K562 (cell line): ENCODE measurements around the gene NAT10. TPM values are rescaled to one million over a fixed set of nuclear protein-coding genes. Genes with fewer than 3 reads are reported as not detected.
A peak's percentile ranks its signal among the peaks of the same experiment; 100 is the strongest.

ENCODE experiments used
- ATF4 ChIP-seq: fragments of 450-650 bp; formaldehyde crosslinking; IDR thresholded peaks from 2 replicates; pipeline ENCODE4 v1.4.0; 2022; ENCODE audit warnings: mild to moderate bottlenecking, moderate library complexity
- DMBX1 ChIP-seq: fragments of 250-450 bp; sonication (Bioruptor Pico); IDR thresholded peaks from 2 replicates; pipeline ENCODE4 v1.8.0; 2022; ENCODE audit warnings: inconsistent platforms, mild to moderate bottlenecking, moderate library complexity, borderline replicate concordance
- GATA2 ChIP-seq: sonication (generic); formaldehyde crosslinking; IDR thresholded peaks from 2 replicates; pipeline ENCODE4 v1.4.0; 2020; ENCODE audit warnings: mild to moderate bottlenecking, missing genetic modification reagents
- HDAC1 ChIP-seq, 2 experiments: fragments of 450-650 bp; IDR thresholded peaks; 2 replicates each; pipeline ENCODE4 v1.6.1; 2016 to 2017; ENCODE audit warnings: inconsistent platforms in 1 of 2, mild to moderate bottlenecking in 1 of 2, moderate library complexity in 1 of 2
- HOMEZ ChIP-seq: fragments of 250-450 bp; sonication (Bioruptor Pico); IDR thresholded peaks from 2 replicates; pipeline ENCODE4 v1.4.0; 2020; ENCODE audit warnings: mild to moderate bottlenecking, moderate library complexity
- JUN ChIP-seq, 2 experiments: sonication (generic) in 1 of 2; formaldehyde crosslinking in 1 of 2; IDR thresholded peaks; 2 replicates each; pipeline versions ENCODE4 v1.6.1 to v1.8.0; 2012 to 2022; ENCODE audit warnings: borderline replicate concordance in 2 of 2, mild to moderate bottlenecking in 2 of 2, improper control_type of control experiment in 1 of 2, low read depth in 1 of 2, low read length in 1 of 2, missing genetic modification reagents in 1 of 2
- LEF1 ChIP-seq: fragments of 450-650 bp; IDR thresholded peaks from 2 replicates; pipeline ENCODE4 v1.6.1; 2016; ENCODE audit warnings: mild to moderate bottlenecking
- MED1 ChIP-seq: sonication (generic); formaldehyde crosslinking; IDR thresholded peaks from 2 replicates; pipeline ENCODE4 v1.8.1; 2023; ENCODE audit warnings: missing genetic modification reagents, borderline replicate concordance
- NR0B1 ChIP-seq: fragments of 450-650 bp; IDR thresholded peaks from one replicate; pipeline ENCODE4 v1.6.1; 2018; ENCODE audit warnings: mild to moderate bottlenecking, moderate library complexity; ENCODE audit not compliant: partially characterized antibody
- PHB2 ChIP-seq: fragments of 450-650 bp; IDR thresholded peaks from 2 replicates; pipeline ENCODE4 v1.6.1; 2017; ENCODE audit warnings: low read depth
- PPARD ChIP-seq: fragments of 250-450 bp; sonication (Bioruptor Pico); IDR thresholded peaks from 2 replicates; pipeline ENCODE4 v1.8.0; 2022; ENCODE audit warnings: inconsistent platforms, mild to moderate bottlenecking, moderate library complexity
- TAF9B ChIP-seq: fragments of 450-650 bp; IDR thresholded peaks from 2 replicates; pipeline ENCODE4 v1.6.1; 2018; ENCODE audit warnings: mild to moderate bottlenecking; ENCODE audit not compliant: partially characterized antibody
- TARDBP ChIP-seq: fragments of 450-650 bp; IDR thresholded peaks from 2 replicates; pipeline ENCODE4 v1.6.1; 2016
- TBL1XR1 ChIP-seq, 2 experiments: IDR thresholded peaks; 2 replicates each; pipeline ENCODE4 v1.6.1; 2012; ENCODE audit warnings: improper control_type of control experiment in 2 of 2, low read length in 2 of 2, mild to moderate bottlenecking in 1 of 2
- ZBTB1 ChIP-seq: sonication (generic); formaldehyde crosslinking; IDR thresholded peaks from 2 replicates; pipeline ENCODE4 v1.8.1; 2023; ENCODE audit warnings: missing genetic modification reagents, low read depth, mild to moderate bottlenecking, borderline replicate concordance
- ZNF408 ChIP-seq: fragments of 250-450 bp; sonication (Bioruptor Pico); IDR thresholded peaks from 2 replicates; pipeline ENCODE4 v1.4.0; 2020; ENCODE audit warnings: low read depth, mild to moderate bottlenecking, moderate library complexity
- ZNF766 ChIP-seq: fragments of 200-800 bp; sonication (Bioruptor generic); conservative IDR thresholded peaks from 2 replicates; pipeline ENCODE4 v1.6.1; 2016; ENCODE audit warnings: missing genetic modification characterization, missing compliant biosample characterization
- ZNF77 ChIP-seq: fragments of 250-450 bp; sonication (Bioruptor Pico); IDR thresholded peaks from 2 replicates; pipeline ENCODE4 v1.5.0; 2020
- polyA plus RNA-seq, 8 experiments: library from polyadenylated mRNA; depleted of rRNA in 4 of 8; stranded (reverse) in 5 of 8; unstranded in 3 of 8; fragments of >200 nt; fragmentation: Nextera tagmentation in 2 of 8; fragmentation: Illumina TruSeq in 1 of 8; extraction: Ambion mirVana in 2 of 8; extraction: Trizol in 1 of 8; gene quantifications; 2 replicates each; pipeline versions ENCODE4 v1.2.1 to v1.2.3, GENCODE V29; 2011 to 2014; ENCODE audit warnings: inconsistent platforms in 1 of 8, missing spikeins in 1 of 8
- total RNA-seq, 7 experiments: library from RNA; depleted of rRNA in 6 of 7; stranded (reverse); fragments of >200 nt in 6 of 7; fragmentation: Illumina TruSeq in 2 of 7; extraction: Trizol in 2 of 7; gene quantifications; 2 replicates each; pipeline versions ENCODE4 v1.2.1 to v1.2.3, GENCODE V29; 2011 to 2021; ENCODE audit warnings: low replicate concordance in 1 of 7

The NAT10 gene
- total and polyA plus RNA-seq, 9 of the 15 experiments (the other 6 are each of a cell fraction or from before 2014, with no cell fraction given): 55.4 to 125 (median 86.3) TPM

GRCh38 chr11:34105079-34105956, at the start of gene NAT10 (continued):
- peak; percentile 82 for TF ChIP-seq JUN (IDR thresholded peaks at IDR 0.05; ENCODE audit: borderline replicate concordance, low read depth, low read length)
- TF ChIP-seq JUN (CRISPR knock-in tag; IDR thresholded peaks at IDR 0.05; ENCODE audit: borderline replicate concordance): no peak; the same call in 1 of the 2 replicates
- TF ChIP-seq HDAC1 (IDR thresholded peaks at IDR 0.05): peak; percentile 83 to 100; a peak in 3 of 4 replicates
- TF ChIP-seq PPARD (CRISPR knock-in tag): no peak
- peak in 1 of 2 experiments; percentile 73; a peak in 1 of 4 replicates for TF ChIP-seq TBL1XR1 (IDR thresholded peaks at IDR 0.05; ENCODE audit: low read length in 2 of 2)
- TF ChIP-seq ZNF408 (CRISPR knock-in tag): no peak
- TF ChIP-seq ATF4 (CRISPR knock-in tag): peak; percentile 67; the same call in 1 of the 2 replicates
- TF ChIP-seq PHB2: no peak
- TF ChIP-seq DMBX1 (CRISPR knock-in tag): no peak
- TF ChIP-seq GATA2 (CRISPR knock-in tag): peak; percentile 59; the same call in 1 of the 2 replicates
- peak; percentile 25; the same call in 1 of the 2 replicates for TF ChIP-seq LEF1
- no peak for TF ChIP-seq HOMEZ (CRISPR knock-in tag)
- no peak for TF ChIP-seq ZNF766 (CRISPR knock-in tag)
- TF ChIP-seq ZBTB1: no peak
- TF ChIP-seq TARDBP: no peak
- no peak for TF ChIP-seq MED1
- TF ChIP-seq NR0B1: no peak
- TF ChIP-seq ZNF77 (CRISPR knock-in tag): no peak
- TF ChIP-seq TAF9B: peak; percentile 90
